ENCODE results near the gene TRAPPC8. TPM values are rescaled to one million over a fixed set of nuclear protein-coding genes. Genes with fewer than 3 reads are reported as not detected.
"Not testable (repeated sequence)": the region's sequence is repeated elsewhere in the genome, so short reads cannot be mapped to it uniquely, and the experiment has no call there.

Gene TRAPPC8
- total RNA-seq, 1 donor from 2014 or later: 35.0 TPM

GRCh38 chr18:31876707-31877106 is 66.2 kb downstream of the TRAPPC8 start:
- intact Hi-C loops (cut with micrococcal nuclease): no loop called here
- Mint-ChIP-seq H3K4me1 (peaks cover 3% of the 10 kb centered on the region), H3K27ac (no peak overlapping the region), H3K27me3 (no peaks in the 10 kb centered on the region), H3K36me3 (ENCODE audit: low read depth) (peaks cover 62% of the 10 kb centered on the region), H3K4me3 (no peak overlapping the region), H3K9me3 (peaks cover 8% of the 10 kb centered on the region)
- DNase-seq: no peak

- Mint-ChIP-seq H3K4me1 (peaks cover 3% of the 10 kb centered on the region), H3K4me3 (no peak overlapping the region), H3K36me3 (ENCODE audit: low read depth) (peaks cover 56% of the 10 kb centered on the region), H3K9me3 (peaks cover 3% of the 10 kb centered on the region), H3K27ac (no peak overlapping the region), H3K27me3 (no peaks in the 10 kb centered on the region)
- DNase-seq: no peak
- intact Hi-C loops (cut with micrococcal nuclease): no loop called here
These were observed 67.6 kb downstream of the TRAPPC8 start for GRCh38 chr18:31875301-31875700.

GRCh38 chr18:31863103-31863502 is 79.8 kb downstream of the TRAPPC8 start:
- H3K27ac Mint-ChIP-seq: no peak overlapping the region
- no peaks in the 10 kb centered on the region for H3K27me3 Mint-ChIP-seq
- H3K4me3 Mint-ChIP-seq: no peak overlapping the region
- peaks cover 24% of the 10 kb centered on the region for H3K36me3 Mint-ChIP-seq (ENCODE audit: low read depth)
- peaks cover 4% of the 10 kb centered on the region for H3K4me1 Mint-ChIP-seq
- no peak for DNase-seq
- intact Hi-C loops (cut with micrococcal nuclease): no loop called here
- no peaks in the 10 kb centered on the region for H3K9me3 Mint-ChIP-seq

GRCh38 chr18:31860488-31860887 is 82.4 kb downstream of the TRAPPC8 start:
- Mint-ChIP-seq H3K27ac (no peak overlapping the region), H3K4me3 (no peak overlapping the region), H3K4me1 (peaks cover 4% of the 10 kb centered on the region), H3K36me3 (ENCODE audit: low read depth) (peaks cover 28% of the 10 kb centered on the region), H3K27me3 (no peaks in the 10 kb centered on the region), H3K9me3 (no peaks in the 10 kb centered on the region)
- no peak for DNase-seq
- intact Hi-C loops (cut with micrococcal nuclease): no loop called here

GRCh38 chr18:31857526-31858106 is 85.3 kb downstream of the TRAPPC8 start:
- no peak for DNase-seq
- intact Hi-C loops (cut with micrococcal nuclease): no loop called here
- peaks cover 4% of the 10 kb centered on the region for H3K4me1 Mint-ChIP-seq
- no peak overlapping the region for H3K27ac Mint-ChIP-seq
- H3K9me3 Mint-ChIP-seq: no peaks in the 10 kb centered on the region
- no peak overlapping the region for H3K4me3 Mint-ChIP-seq
- peaks cover 32% of the 10 kb centered on the region for H3K36me3 Mint-ChIP-seq (ENCODE audit: low read depth)
- H3K27me3 Mint-ChIP-seq: no peaks in the 10 kb centered on the region

- no peaks in the 10 kb centered on the region for H3K4me1 Mint-ChIP-seq
- H3K36me3 Mint-ChIP-seq (ENCODE audit: low read depth): peaks cover 33% of the 10 kb centered on the region
- intact Hi-C loops (cut with micrococcal nuclease): no loop called here
- no peaks in the 10 kb centered on the region for H3K9me3 Mint-ChIP-seq
- H3K4me3 Mint-ChIP-seq: no peak overlapping the region
- DNase-seq: no peak
- H3K27ac Mint-ChIP-seq: no peak overlapping the region
- H3K27me3 Mint-ChIP-seq: no peaks in the 10 kb centered on the region
These were observed 92.1 kb downstream of the TRAPPC8 start for GRCh38 chr18:31850844-31851243.

- Mint-ChIP-seq H3K27ac (no peak overlapping the region), H3K9me3 (no peaks in the 10 kb centered on the region), H3K4me3 (no peak overlapping the region), H3K4me1 (no peaks in the 10 kb centered on the region), H3K27me3 (no peaks in the 10 kb centered on the region), H3K36me3 (ENCODE audit: low read depth) (peaks cover 38% of the 10 kb centered on the region)
- intact Hi-C loops (cut with micrococcal nuclease): no loop called here
- no peak for DNase-seq
These were observed 102.4 kb downstream of the TRAPPC8 start for GRCh38 chr18:31840499-31840898.

- no peaks in the 10 kb centered on the region for H3K27me3 Mint-ChIP-seq
- intact Hi-C loops (cut with micrococcal nuclease): no loop called here
These were observed 105.0 kb downstream of the TRAPPC8 start for GRCh38 chr18:31837879-31838278.

GRCh38 chr18:31835528-31836133 is 107.3 kb downstream of the TRAPPC8 start:
- intact Hi-C loops (cut with micrococcal nuclease): no loop called here
- Mint-ChIP-seq H3K9me3 (no peaks in the 10 kb centered on the region), H3K4me3 (no peak overlapping the region), H3K36me3 (ENCODE audit: low read depth) (peaks cover 38% of the 10 kb centered on the region), H3K27ac (no peak overlapping the region), H3K27me3 (no peaks in the 10 kb centered on the region), H3K4me1 (peaks cover 2% of the 10 kb centered on the region)
- no peak for DNase-seq

More at GRCh38 chr18:31837879-31838278, 105.0 kb downstream of the TRAPPC8 start:
- Mint-ChIP-seq H3K4me1 (peaks cover 2% of the 10 kb centered on the region), H3K4me3 (no peak overlapping the region), H3K9me3 (no peaks in the 10 kb centered on the region), H3K36me3 (ENCODE audit: low read depth) (peaks cover 38% of the 10 kb centered on the region), H3K27ac (no peak overlapping the region)
- DNase-seq: no peak

- H3K27ac Mint-ChIP-seq: no peak overlapping the region
- H3K36me3 Mint-ChIP-seq (ENCODE audit: low read depth): peaks cover 36% of the 10 kb centered on the region
- no peak overlapping the region for H3K4me3 Mint-ChIP-seq
- intact Hi-C loops (cut with micrococcal nuclease): no loop called here
- no peak for DNase-seq
- no peaks in the 10 kb centered on the region for H3K27me3 Mint-ChIP-seq
- H3K9me3 Mint-ChIP-seq: no peaks in the 10 kb centered on the region
- H3K4me1 Mint-ChIP-seq: peaks cover 2% of the 10 kb centered on the region
These were observed 111.0 kb downstream of the TRAPPC8 start for GRCh38 chr18:31831903-31832302.

- Mint-ChIP-seq H3K27ac (no peak overlapping the region), H3K4me3 (no peak overlapping the region), H3K9me3 (no peaks in the 10 kb centered on the region), H3K27me3 (no peaks in the 10 kb centered on the region), H3K4me1 (peaks cover 2% of the 10 kb centered on the region), H3K36me3 (ENCODE audit: low read depth) (peaks cover 30% of the 10 kb centered on the region)
- intact Hi-C loops (cut with micrococcal nuclease): no loop called here
- no peak for DNase-seq
These were observed 112.2 kb downstream of the TRAPPC8 start for GRCh38 chr18:31830686-31831085.

GRCh38 chr18:31828613-31829012 is 114.3 kb downstream of the TRAPPC8 start:
- no peaks in the 10 kb centered on the region for H3K9me3 Mint-ChIP-seq
- H3K4me1 Mint-ChIP-seq: peaks cover 2% of the 10 kb centered on the region
- no peak overlapping the region for H3K4me3 Mint-ChIP-seq
- H3K36me3 Mint-ChIP-seq (ENCODE audit: low read depth): peaks cover 20% of the 10 kb centered on the region
- no peak for DNase-seq
- no peak overlapping the region for H3K27ac Mint-ChIP-seq
- H3K27me3 Mint-ChIP-seq: no peaks in the 10 kb centered on the region
- intact Hi-C loops (cut with micrococcal nuclease): no loop called here

GRCh38 chr18:31826673-31827325 is 116.1 kb downstream of the TRAPPC8 start:
- H3K4me3 Mint-ChIP-seq; H3K27me3 Mint-ChIP-seq; DNase-seq; intact Hi-C loops (cut with micrococcal nuclease); H3K9me3 Mint-ChIP-seq; H3K27ac Mint-ChIP-seq; H3K4me1 Mint-ChIP-seq: not testable (repeated sequence)
- H3K36me3 Mint-ChIP-seq (ENCODE audit: low read depth): peaks cover 16% of the 10 kb centered on the region

GRCh38 chr18:31825772-31826171 is 117.2 kb downstream of the TRAPPC8 start:
- H3K36me3 Mint-ChIP-seq (ENCODE audit: low read depth): peaks cover 16% of the 10 kb centered on the region
- H3K27me3 Mint-ChIP-seq: no peaks in the 10 kb centered on the region
- H3K9me3 Mint-ChIP-seq: no peaks in the 10 kb centered on the region
- DNase-seq: no peak
- intact Hi-C loops (cut with micrococcal nuclease): no loop called here
- no peaks in the 10 kb centered on the region for H3K4me1 Mint-ChIP-seq
- no peak overlapping the region for H3K4me3 Mint-ChIP-seq
- no peak overlapping the region for H3K27ac Mint-ChIP-seq

Data from activated CD4-positive, alpha-beta T cell treated with anti-CD3 and anti-CD28 coated beads, Interleukin-2, amount 10 ng/mL, durations not matched to agents 24 days and 14 days (primary cell).